ACC112 (cell line): Measurements from ENCODE around the gene TWIST2.
A peak's percentile ranks its signal among the peaks of the same experiment; 100 is the strongest.

Experiments
- H2AFZ ChIP-seq: fragments of 200-600 bp; sonication (generic); one replicate; pipeline ENCODE4 v1.6.0; 2017; ENCODE audit warnings: antibody characterized with exemption, low read length; ENCODE audit not compliant: unreplicated experiment
- H3K27ac ChIP-seq: fragments of 200-600 bp; sonication (generic); 2 replicates; pipeline ENCODE4 v1.5.1; 2014; ENCODE audit warnings: low read depth, mild to moderate bottlenecking, antibody characterized with exemption, low read length, moderate library complexity
- H3K27me3 ChIP-seq: fragments of 200-600 bp; sonication (generic); 2 replicates; pipeline ENCODE4 v1.6.1; 2014; ENCODE audit warnings: mild to moderate bottlenecking, antibody characterized with exemption, low read length, moderate library complexity, mixed read lengths; ENCODE audit not compliant: insufficient read depth
- H3K36me3 ChIP-seq: fragments of 200-600 bp; sonication (generic); 2 replicates; pipeline ENCODE4 v1.6.1; 2016; ENCODE audit warnings: mild to moderate bottlenecking, antibody characterized with exemption, low read length, moderate library complexity, mixed read lengths; ENCODE audit not compliant: insufficient read depth
- H3K4me1 ChIP-seq: fragments of 200-600 bp; sonication (generic); one replicate; pipeline ENCODE4 v1.6.1; 2016; ENCODE audit warnings: low read length, mixed read lengths; ENCODE audit not compliant: insufficient read depth, unreplicated experiment, control insufficient read depth
- H3K4me3 ChIP-seq: fragments of 200-600 bp; sonication (generic); 2 replicates; pipeline ENCODE4 v1.5.1; 2014; ENCODE audit warnings: mild to moderate bottlenecking, low read depth, low read length
- H3K79me2 ChIP-seq: fragments of 200-600 bp; sonication (generic); one replicate; pipeline ENCODE4 v1.6.0; 2016; ENCODE audit warnings: low read length; ENCODE audit not compliant: control insufficient read depth, unreplicated experiment, insufficient read depth

TWIST2 gene

DNA sequence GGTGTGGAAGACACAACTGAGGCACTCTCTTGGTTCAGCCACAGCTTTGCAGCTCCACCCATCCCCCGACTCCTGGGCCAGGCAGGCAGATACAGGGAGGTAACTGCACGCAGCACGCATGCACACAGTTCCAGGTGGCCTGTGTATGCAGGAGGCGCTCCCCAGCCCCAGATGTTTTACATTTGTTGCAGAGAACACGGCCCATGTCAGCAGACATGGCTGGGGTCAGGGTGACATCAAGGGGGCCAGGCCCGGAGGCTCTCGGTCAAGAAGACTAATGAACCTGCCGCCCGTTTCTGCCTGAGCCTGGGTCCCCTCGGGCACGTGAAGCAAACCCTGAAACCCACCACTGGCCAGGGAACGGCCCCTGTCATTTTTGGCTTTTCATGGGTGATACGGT lies 57.3 kb downstream of the TWIST2 start:
- no peaks in the 10 kb centered on the region for H3K36me3 ChIP-seq
- H3K27ac ChIP-seq, result no peak overlapping the region
- H2AFZ ChIP-seq, result no peak overlapping the region
- H3K4me3 ChIP-seq, result no peak overlapping the region
- peaks cover 15% of the 10 kb centered on the region for H3K4me1 ChIP-seq
- peaks cover 19% of the 10 kb centered on the region for H3K79me2 ChIP-seq
- H3K27me3 ChIP-seq, result no peaks in the 10 kb centered on the region

DNA sequence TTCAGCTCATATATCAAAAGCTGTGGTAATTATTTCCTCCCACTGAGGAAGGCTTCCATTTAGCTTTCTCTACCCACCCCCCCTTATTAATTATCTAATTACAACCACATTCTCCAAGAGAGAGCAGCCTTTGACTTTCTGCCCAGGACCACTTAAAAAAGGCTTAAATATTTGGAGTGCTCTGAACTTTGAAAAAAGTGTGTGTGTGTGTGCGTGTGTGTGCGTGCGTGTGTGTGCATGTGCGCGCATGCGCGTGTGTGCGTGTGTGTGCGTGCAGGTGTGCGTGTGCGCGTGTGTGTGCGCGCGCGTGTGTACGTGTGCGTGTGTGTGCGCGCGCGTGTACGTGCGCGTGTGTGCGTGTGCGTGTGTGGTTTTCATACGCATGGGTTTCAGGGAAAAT lies 57.8 kb downstream of the TWIST2 start:
- Histone ChIP-seq H3K79me2 (peaks cover 19% of the 10 kb centered on the region), H3K27me3 (no peaks in the 10 kb centered on the region), H3K27ac (no peak overlapping the region), H3K36me3 (no peaks in the 10 kb centered on the region), H3K4me1 (peaks cover 11% of the 10 kb centered on the region), H3K4me3 (no peak overlapping the region), H2AFZ (no peak overlapping the region)

DNA sequence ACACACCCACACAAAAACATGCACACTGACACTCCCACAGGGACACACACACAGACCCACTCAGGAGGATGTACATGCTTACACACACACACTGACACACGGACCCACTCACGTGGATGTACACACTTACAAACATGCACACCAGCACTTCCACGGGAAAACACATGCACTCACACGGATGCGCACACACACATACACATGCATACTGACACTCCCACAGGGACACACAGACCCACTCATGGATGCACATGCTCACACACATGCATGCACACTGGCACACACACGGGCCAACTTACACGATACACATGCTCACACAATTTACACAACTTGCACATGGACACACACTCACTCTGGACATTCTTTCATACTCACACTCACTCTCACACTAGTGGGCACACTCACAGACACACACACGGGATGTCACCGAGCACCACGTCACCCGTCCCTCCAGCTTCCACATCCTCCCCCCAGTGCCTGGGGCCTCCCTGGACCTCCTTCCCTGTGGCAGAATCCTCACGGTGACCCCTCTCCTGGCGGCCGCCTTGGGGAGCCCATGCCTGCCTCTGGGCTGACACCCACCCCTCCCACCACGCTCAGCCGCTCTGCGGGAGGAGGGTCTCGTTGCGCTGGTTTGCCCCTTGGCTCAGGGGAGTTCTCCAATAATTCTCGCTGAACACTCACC lies 58.5 kb downstream of the TWIST2 start:
- H3K79me2 ChIP-seq, result peaks cover 22% of the 10 kb centered on the region
- H3K27ac ChIP-seq, result no peak overlapping the region
- no peak overlapping the region for H2AFZ ChIP-seq
- no peaks in the 10 kb centered on the region for H3K36me3 ChIP-seq
- peaks cover 9% of the 10 kb centered on the region for H3K4me1 ChIP-seq
- H3K27me3 ChIP-seq, result no peaks in the 10 kb centered on the region
- no peak overlapping the region for H3K4me3 ChIP-seq

DNA sequence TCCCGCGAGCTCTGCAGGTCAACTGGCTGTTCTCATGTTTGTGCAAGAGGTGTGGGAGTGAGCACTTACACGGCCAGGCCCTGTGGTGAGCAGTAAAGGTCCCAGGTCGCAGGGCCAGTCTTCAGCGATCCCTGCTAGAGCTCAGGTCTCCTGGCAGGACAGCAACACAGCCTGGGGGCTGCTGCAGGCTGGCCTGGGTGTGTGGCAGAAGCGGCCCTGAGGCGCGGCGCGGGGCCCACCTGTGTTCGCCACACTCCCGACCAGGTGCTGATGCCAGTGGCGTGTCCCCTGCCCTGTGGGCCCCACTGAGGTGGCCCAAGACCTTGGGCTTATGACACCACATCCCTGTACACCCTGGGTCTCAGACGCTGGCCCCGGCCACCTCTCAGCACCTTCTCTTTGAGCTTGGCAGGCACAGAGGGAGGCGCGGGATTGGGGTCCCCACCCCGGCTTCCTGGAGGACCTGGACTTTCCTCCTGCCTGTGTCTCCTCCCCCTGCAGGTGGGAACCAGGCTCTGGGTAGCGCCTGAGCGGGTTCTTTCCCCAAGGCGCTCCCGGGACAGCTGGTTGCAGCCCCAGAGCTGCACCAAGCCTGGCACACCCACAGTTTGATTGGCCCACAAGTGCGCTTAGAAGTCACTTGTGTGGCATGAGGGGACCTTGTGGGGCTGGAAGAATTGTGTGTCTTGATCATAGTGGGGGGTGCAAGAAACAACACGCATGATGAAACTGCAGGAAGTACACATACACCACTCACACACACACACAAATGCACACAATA lies 59.2 kb downstream of the TWIST2 start:
- no peaks in the 10 kb centered on the region for H3K27me3 ChIP-seq
- H2AFZ ChIP-seq, result no peak overlapping the region
- no peak overlapping the region for H3K4me3 ChIP-seq
- H3K27ac ChIP-seq, result no peak overlapping the region
- no peaks in the 10 kb centered on the region for H3K36me3 ChIP-seq
- H3K79me2 ChIP-seq, result peaks cover 18% of the 10 kb centered on the region
- H3K4me1 ChIP-seq, result peaks cover 9% of the 10 kb centered on the region

DNA sequence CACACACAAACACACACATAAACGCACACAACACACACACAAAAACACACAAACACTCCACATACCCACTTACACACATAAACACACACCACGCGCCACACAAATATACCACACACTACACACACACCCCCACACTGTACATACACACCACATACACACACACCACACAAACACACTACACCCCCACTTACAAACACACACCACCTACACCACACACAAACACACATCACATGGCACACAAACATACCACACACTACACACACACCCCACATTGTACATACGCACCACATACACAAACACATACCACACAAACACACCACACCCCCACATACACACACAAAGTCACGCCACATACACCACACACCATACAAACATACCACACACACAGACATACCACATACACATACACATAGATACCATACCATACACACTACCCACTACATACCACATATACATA lies 59.9 kb downstream of the TWIST2 start:
- H3K36me3 ChIP-seq, result no peaks in the 10 kb centered on the region
- peaks cover 9% of the 10 kb centered on the region for H3K4me1 ChIP-seq
- no peak overlapping the region for H3K4me3 ChIP-seq
- H3K27me3 ChIP-seq, result no peaks in the 10 kb centered on the region
- no peak overlapping the region for H3K27ac ChIP-seq
- no peak overlapping the region for H2AFZ ChIP-seq
- peaks cover 16% of the 10 kb centered on the region for H3K79me2 ChIP-seq

DNA sequence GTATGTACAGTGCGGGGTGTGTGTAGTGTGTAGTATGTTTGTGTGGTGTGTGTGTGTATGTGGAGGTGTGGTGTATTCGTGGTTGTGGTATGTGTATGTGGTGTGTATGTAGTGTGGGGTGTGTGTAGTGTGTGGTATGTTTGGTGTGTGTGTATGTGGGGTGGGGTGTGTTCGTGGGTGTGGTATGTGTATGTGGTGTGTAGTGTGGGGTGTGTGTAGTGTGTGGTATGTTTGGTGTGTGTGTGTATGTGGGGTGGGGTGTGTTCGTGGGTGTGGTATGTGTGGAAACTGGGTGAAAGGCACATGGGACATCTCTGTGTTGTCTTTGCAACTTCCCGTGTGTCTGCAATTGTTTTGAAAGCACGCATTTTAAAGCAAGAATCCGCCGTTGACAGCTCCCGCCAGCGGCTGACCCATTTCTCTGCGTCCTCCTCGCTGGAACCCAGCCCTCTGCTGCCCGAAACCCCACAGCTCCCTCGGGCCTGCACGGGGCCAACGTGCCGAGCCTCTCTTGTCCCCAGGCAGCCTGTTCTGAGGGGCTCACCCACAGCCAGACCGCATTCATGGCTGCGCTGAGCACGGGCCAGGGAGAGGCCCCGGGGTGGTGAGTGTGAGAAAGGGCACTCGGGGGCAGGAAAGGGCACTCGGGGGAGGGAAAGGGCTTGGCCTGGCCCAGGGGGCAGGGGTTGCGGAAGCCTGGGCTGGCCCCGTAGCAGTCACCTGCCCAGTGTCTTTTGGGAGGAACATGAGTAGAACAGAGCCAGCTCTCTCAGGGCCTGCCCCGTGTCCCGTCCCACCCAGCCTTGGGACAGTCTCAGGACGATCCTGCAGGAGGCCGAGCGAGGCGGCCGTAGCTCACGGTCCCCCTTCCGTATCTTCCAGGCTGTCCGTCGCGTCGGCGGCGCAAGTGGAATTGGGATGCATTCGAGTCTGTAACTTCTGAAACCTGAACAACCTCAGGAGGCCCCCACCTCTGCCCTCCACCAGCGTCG lies 61.4 kb downstream of the TWIST2 start:
- Histone ChIP-seq H3K36me3 (no peaks in the 10 kb centered on the region), H3K4me3 (no peak overlapping the region), H3K4me1 (peaks cover 15% of the 10 kb centered on the region), H2AFZ (peak overlapping the region; percentile 38), H3K27ac (peak overlapping the region; percentile 32; the same call in 1 of the 2 replicates), H3K79me2 (peaks cover 11% of the 10 kb centered on the region), H3K27me3 (no peaks in the 10 kb centered on the region)

DNA sequence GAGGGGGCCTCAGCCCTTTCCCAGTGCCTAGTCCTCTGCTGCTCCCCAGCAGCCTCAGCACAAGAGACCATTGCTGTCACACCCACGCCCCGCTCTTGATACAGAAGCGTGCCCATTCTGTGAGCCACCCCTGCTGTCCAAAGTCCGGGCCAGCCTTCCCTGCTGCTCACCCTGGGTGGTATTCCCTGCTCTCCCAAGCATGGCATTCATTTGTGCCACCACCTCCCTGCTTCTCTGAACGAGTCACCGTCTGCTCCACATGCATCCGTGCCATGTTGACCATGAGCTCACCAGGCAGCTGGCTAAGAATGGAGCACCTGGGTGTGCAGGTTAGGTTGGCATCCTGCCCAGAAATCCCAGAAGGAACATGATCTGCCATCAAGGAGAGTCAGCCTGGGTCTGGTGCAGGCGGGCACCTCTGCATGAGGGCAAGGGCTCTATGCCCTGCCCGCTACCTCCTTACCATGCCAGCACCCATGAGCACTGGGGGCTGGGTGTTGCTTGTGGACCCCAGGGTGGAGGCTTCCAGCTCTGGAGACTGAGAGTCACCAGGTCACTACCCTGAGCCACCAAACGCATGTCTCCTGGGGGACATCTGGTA lies 63.0 kb downstream of the TWIST2 start:
- no peak overlapping the region for H2AFZ ChIP-seq
- H3K4me3 ChIP-seq, result no peak overlapping the region
- no peak overlapping the region for H3K27ac ChIP-seq
- H3K79me2 ChIP-seq, result peaks cover 8% of the 10 kb centered on the region
- no peaks in the 10 kb centered on the region for H3K27me3 ChIP-seq
- H3K4me1 ChIP-seq, result peaks cover 26% of the 10 kb centered on the region
- H3K36me3 ChIP-seq, result no peaks in the 10 kb centered on the region

DNA sequence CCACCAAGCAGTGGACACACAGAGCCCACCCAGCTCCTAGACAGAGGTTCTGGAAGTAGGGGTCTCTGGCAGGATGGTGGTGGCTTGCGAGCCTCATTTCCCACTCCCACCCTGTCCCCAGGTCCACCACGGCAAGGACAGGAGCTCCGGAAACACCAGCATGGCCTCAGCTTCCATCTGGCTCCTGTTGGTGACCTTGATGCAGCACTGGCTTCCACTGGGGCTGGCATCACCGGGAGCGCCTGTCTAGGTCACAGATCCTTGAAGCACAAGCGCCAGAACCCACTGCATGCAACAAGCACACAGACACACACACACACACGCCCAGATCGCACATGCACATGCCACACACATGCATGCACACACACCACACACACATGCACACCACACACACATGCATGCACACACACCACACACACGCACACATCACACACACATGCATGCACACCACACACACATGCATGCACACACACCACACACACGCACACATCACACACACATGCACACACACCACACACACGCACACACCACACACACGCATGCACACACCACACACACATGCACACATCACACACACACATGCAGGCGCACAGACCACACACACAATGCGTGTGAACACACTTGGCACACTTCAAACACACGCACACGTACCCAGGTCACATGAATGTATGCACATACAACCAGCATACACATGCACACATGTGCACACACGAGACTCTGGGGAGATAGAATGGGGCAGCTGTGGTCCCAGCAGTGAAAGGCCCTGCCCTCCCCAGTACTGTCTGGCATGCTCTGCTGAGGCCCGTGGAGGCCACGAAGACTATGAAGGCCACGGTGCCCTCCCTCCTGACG lies 63.7 kb downstream of the TWIST2 start:
- no peak overlapping the region for H3K27ac ChIP-seq
- H3K36me3 ChIP-seq, result no peaks in the 10 kb centered on the region
- no peaks in the 10 kb centered on the region for H3K27me3 ChIP-seq
- H3K79me2 ChIP-seq, result peaks cover 8% of the 10 kb centered on the region
- H2AFZ ChIP-seq, result no peak overlapping the region
- no peak overlapping the region for H3K4me3 ChIP-seq
- H3K4me1 ChIP-seq, result peaks cover 26% of the 10 kb centered on the region

DNA sequence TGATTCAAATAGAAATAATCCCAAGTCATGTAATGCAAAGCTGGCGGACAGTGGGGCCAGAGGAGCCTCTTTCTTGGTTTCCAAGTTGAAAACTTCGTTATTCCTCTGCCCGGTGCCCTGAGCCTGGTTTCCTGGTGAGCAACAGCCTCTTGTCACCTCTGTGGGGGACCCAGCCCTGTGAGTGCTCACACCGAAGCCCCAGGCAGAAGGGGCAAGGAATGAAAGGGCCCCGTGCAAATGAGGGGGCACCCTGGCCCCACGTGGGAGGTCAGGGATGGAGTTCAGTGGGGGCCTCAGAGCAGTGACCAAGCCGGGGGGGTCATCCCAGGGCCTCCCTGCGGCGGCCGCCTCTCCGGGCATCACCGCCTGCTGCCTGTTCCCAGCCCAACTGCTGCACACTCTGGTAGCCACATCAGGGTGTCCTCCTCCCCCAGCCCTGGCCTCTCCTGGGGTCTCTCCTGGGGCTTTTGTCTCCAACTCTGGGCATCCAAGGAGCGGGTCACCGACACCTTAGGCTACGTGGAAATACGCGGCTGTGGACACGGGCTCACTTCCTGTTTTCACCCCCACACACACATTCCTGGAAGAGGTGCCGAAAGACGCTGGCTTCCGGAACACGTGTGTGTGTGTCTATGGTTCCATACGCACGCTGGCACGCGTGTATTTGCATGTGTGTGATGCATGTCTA lies 64.5 kb downstream of the TWIST2 start:
- no peak overlapping the region for H2AFZ ChIP-seq

More for the DNA sequence above, 64.5 kb downstream of the TWIST2 start:
- Histone ChIP-seq H3K4me1 (peaks cover 26% of the 10 kb centered on the region), H3K4me3 (no peak overlapping the region), H3K27ac (no peak overlapping the region), H3K79me2 (peaks cover 8% of the 10 kb centered on the region), H3K36me3 (no peaks in the 10 kb centered on the region), H3K27me3 (no peaks in the 10 kb centered on the region)
